ENCODE results near the gene NAA10. TPM values are rescaled to one million over a fixed set of nuclear protein-coding genes. Genes with fewer than 3 reads are reported as not detected.

Gene NAA10
- polyA plus RNA-seq, 2 of the 4 experiments (the other 2 are of a cell fraction): 63.5 to 230 TPM

DNA sequence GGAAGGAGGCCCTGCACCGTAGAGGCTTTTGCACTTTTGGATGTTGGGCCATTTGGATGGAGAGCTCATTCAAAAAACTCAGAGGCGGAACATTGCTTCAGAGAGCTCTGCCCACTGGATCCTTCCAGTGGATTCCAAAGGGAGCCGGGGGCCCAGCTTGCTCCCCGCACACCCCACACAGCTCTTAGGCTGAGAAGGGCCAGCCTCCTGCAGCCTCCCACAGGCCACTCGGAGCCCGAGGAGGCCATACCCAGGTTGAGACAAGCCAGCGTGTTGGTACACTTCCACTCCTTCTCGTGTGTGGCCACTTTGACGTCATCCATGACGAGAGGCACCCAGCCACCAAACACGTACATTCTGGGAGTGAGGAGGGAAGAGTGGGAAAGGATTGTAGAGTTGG is 26.5 kb upstream of the NAA10 start (continued):
- TF ChIP-seq RCOR1 (IDR thresholded peaks at IDR 0.05; ENCODE audit: low read depth, low read length): no peak

DNA sequence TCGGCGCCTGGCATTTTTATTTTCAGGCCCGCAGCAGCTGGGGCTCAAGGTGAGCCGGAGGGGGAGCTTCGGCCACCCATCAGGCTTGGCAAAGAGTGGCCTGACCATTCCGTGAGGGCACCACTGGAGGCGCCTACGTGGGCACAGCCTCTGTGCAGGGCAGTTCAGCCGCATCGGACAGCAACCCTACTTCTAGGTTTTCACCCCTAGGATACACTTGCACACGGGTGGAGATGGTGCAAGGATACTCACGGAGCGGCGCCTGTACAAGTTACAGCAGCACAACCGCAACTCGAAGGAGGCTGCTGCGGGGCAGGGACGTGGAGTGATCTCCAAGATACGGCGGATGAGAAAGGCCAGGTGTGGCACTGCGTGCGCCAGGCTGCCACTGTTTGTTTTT is 25.9 kb upstream of the NAA10 start:
- no peak for TF ChIP-seq RARB (CRISPR knock-in tag; IDR thresholded peaks at IDR 0.05)
- TF ChIP-seq KDM1A (IDR thresholded peaks at IDR 0.05; ENCODE audit: low read depth): no peak
- TF ChIP-seq ESRRA (IDR thresholded peaks at IDR 0.05; ENCODE audit: borderline replicate concordance, low read length): no peak
- no peak for TF ChIP-seq GATA3 (IDR thresholded peaks at IDR 0.05; ENCODE audit: borderline replicate concordance)
- TF ChIP-seq, protein P1, sequence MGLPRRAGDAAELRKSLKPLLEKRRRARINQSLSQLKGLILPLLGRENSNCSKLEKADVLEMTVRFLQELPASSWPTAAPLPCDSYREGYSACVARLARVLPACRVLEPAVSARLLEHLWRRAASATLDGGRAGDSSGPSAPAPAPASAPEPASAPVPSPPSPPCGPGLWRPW (IDR thresholded peaks at IDR 0.05): no peak
- TF ChIP-seq HEYL (CRISPR knock-in tag; IDR thresholded peaks at IDR 0.05): no peak
- no peak for TF ChIP-seq FOSB (CRISPR knock-in tag; IDR thresholded peaks at IDR 0.05)
- TF ChIP-seq, protein P2, sequence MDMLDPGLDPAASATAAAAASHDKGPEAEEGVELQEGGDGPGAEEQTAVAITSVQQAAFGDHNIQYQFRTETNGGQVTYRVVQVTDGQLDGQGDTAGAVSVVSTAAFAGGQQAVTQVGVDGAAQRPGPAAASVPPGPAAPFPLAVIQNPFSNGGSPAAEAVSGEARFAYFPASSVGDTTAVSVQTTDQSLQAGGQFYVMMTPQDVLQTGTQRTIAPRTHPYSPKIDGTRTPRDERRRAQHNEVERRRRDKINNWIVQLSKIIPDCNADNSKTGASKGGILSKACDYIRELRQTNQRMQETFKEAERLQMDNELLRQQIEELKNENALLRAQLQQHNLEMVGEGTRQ (IDR thresholded peaks at IDR 0.05): no peak
- Histone ChIP-seq H3K4me1 (no peaks in the 10 kb centered on the region), H3K4me3 (no peak overlapping the region), H3K9me3 (no peaks in the 10 kb centered on the region), H3K4me2 (no peak overlapping the region), H3K27ac (no peak overlapping the region)
- DNase-seq (ENCODE audit: low read depth in 1 of 2, low spot score in 1 of 2) (no peak), ATAC-seq (no peak), FAIRE-seq (no peak)
- 93% methylated on average over 22 of the region's 22 CpGs for WGBS (ENCODE audit: missing lambda C conversion rate)
- CTCF ChIA-PET: interaction anchor here (1.4 to 5.5 kb wide), 3 partner anchors 8 to 38 kb away, joined by 7 to 47 read pairs (median 18); no protein-coding TSS in a partner anchor
- POLR2A ChIA-PET: no interaction called here

DNA sequence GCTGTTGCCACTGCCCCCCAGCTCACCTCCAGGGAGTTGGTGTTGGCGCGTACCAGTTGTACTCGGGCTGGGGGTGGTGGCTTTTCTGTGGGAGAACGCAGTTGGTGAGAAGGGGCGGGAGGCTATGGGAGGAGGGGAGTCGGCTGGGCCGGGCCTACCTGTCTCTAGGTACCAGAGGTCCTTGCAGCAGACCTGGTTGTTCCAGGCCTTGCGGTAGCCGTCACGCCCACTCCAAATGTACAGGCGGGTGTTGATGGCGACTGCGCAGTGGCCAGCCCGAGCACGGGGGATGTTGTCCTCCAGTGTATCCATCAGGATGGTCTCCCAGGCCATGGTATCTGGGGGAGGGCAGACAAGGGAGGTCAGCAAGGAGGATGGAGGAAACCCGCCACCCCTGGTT is 25.2 kb upstream of the NAA10 start:
- Histone ChIP-seq H3K4me1 (no peaks in the 10 kb centered on the region), H3K9me3 (no peaks in the 10 kb centered on the region), H3K27ac (no peak overlapping the region), H3K4me3 (no peak overlapping the region), H3K4me2 (no peak overlapping the region)
- TF ChIP-seq FOSL2 (IDR thresholded peaks at IDR 0.05) (no peak), FOSL2 (CRISPR knock-in tag; IDR thresholded peaks at IDR 0.05) (no peak), HOXB5 (CRISPR knock-in tag; IDR thresholded peaks at IDR 0.05) (no peak), SREBF2 (IDR thresholded peaks at IDR 0.05) (no peak), POLR2A (IDR thresholded peaks at IDR 0.05; ENCODE audit: low read length) (no peak)
- ChIA-PET POLR2A (no interaction called here), CTCF (interaction anchor here (2.5 to 5.5 kb wide), 2 partner anchors 11 to 13 kb away, joined by 7 to 47 read pairs; no protein-coding TSS in a partner anchor)
- DNase-seq (ENCODE audit: low read depth in 1 of 2, low spot score in 1 of 2) (no peak), FAIRE-seq (no peak), ATAC-seq (no peak)
- 92% methylated on average over 14 of the region's 16 CpGs for WGBS (ENCODE audit: missing lambda C conversion rate)

DNA sequence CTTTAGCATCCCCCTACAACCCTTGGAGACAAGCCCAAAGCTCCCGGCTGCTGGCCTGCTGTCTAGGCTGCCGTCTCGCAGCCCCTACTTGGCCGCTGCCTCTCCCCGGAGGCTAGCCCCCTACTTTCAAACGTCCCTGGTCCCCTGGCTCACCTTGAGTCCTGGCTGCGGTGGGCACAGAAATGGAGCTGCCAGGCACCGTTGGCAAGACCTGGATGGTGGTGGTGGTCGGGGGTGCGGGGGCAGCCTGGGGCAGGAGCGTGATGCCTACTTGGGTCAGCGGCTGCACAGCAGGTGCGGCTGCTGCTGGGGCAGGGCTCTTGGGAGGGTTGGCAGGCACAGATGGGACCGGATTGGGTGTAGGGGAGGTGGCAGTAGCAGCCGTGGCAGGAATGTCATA is 24.8 kb upstream of the NAA10 start:
- H3K4me3 ChIP-seq: no peak overlapping the region
- ChIA-PET POLR2A (no interaction called here), CTCF (interaction anchor here (2.5 kb wide), 1 partner anchor 11 kb away, joined by 7 read pairs; no protein-coding TSS in a partner anchor)
- ATAC-seq: no peak
- DNase-seq (ENCODE audit: low read depth in 1 of 2, low spot score in 1 of 2): no peak
- no peak for TF ChIP-seq RAD21 (conservative IDR thresholded peaks at IDR 0.05 in 1 of 2, IDR thresholded peaks at IDR 0.05 in 1 of 2)
- TF ChIP-seq HOXA7 (CRISPR knock-in tag; IDR thresholded peaks at IDR 0.05): no peak
- TF ChIP-seq GATA3 (IDR thresholded peaks at IDR 0.05; ENCODE audit: borderline replicate concordance): no peak
- TF ChIP-seq, protein P1 (IDR thresholded peaks at IDR 0.05): no peak
- TF ChIP-seq HDAC2 (IDR thresholded peaks at IDR 0.05): no peak
- no peak for TF ChIP-seq HOXB5 (CRISPR knock-in tag; IDR thresholded peaks at IDR 0.05)
- TF ChIP-seq SMC3 (IDR thresholded peaks at IDR 0.05): no peak
- no peak for TF ChIP-seq POLR2AphosphoS2 (conservative IDR thresholded peaks at IDR 0.05; ENCODE audit: low read length)
- no peak overlapping the region for H3K27ac ChIP-seq
- no peaks in the 10 kb centered on the region for H3K9me3 ChIP-seq
- H3K4me1 ChIP-seq: no peaks in the 10 kb centered on the region
- WGBS (ENCODE audit: missing lambda C conversion rate): 90% methylated on average over 2 of the region's 15 CpGs
- FAIRE-seq: no peak
- no peak overlapping the region for H3K4me2 ChIP-seq

DNA sequence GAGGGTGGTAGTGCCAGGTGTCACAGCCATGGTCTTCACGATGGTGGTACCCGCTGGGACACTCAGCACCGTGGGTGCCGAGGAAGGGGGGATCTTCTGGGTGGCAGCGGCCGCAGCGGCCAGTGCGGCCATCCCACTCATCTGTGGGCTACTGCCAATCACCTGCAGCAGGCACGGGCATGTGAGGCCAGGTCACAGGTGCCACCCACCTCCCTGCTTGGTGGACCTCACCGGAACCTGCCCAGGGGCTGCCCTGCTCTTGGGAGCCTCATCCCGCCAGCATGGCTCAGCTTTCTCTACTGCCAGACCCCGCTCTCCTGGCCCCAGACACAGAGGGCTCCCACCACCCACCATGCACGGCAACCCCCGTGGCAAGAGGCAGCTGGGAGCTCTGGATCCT is 23.8 kb upstream of the NAA10 start:
- WGBS (ENCODE audit: missing lambda C conversion rate): 95% methylated on average over 8 of the region's 14 CpGs
- ChIA-PET POLR2A (no interaction called here), CTCF (interaction anchor here (0.5 to 2.5 kb wide), 4 partner anchors 10 to 46 kb away, joined by 3 to 7 read pairs (median 6); partner anchors contain the start of gene HCFC1)
- no peak overlapping the region for H3K27ac ChIP-seq
- ATAC-seq: no peak
- DNase-seq (ENCODE audit: low read depth in 1 of 2, low spot score in 1 of 2): no peak
- TF ChIP-seq HOXB13 (CRISPR knock-in tag; IDR thresholded peaks at IDR 0.05; ENCODE audit: low read depth): no peak
- no peak for TF ChIP-seq POLR2AphosphoS2 (conservative IDR thresholded peaks at IDR 0.05; ENCODE audit: low read length)
- no peak for TF ChIP-seq POLR2A (IDR thresholded peaks at IDR 0.05; ENCODE audit: low read length)
- no peak for TF ChIP-seq ZNF302 (CRISPR knock-in tag; IDR thresholded peaks at IDR 0.05)
- no peak for TF ChIP-seq HOXB5 (CRISPR knock-in tag; IDR thresholded peaks at IDR 0.05)
- no peak for TF ChIP-seq RAD21 (conservative IDR thresholded peaks at IDR 0.05 in 1 of 2, IDR thresholded peaks at IDR 0.05 in 1 of 2)
- H3K4me2 ChIP-seq: no peak overlapping the region
- H3K4me3 ChIP-seq: no peak overlapping the region
- FAIRE-seq: no peak
- no peaks in the 10 kb centered on the region for H3K9me3 ChIP-seq
- 0 out of 3 replicates have a peak, but pooled peaks cover 1% of the 10 kb centered on the region for H3K4me1 ChIP-seq

Measured in A549 (cell line).